HepG2 (cell line): ENCODE results near the gene TMEM236. TPM values are rescaled to one million over a fixed set of nuclear protein-coding genes. Genes with fewer than 3 reads are reported as not detected.

Source experiments
- ATAC-seq: fragments of 200-7000 bp; cut with Tn5 transposase; 3 replicates; pipeline ENCODE4 v1.9.1; 2020; ENCODE audit warnings: mild to moderate bottlenecking, moderate library complexity
- BruUV-seq: library from RNA; stranded (reverse); fragments of 400-500 nt; replicated peaks from 2 replicates; lab custom pipeline; 2021; lab: Mats Ljungman, UMichigan
- CTCF ChIA-PET: fragments of 300-600 bp; formaldehyde crosslinking; extraction: SDS; loops from one replicate; lab custom pipeline; 2021; ENCODE audit warnings: low total read pairs, inconsistent platforms, low intra/inter-chr PET ratio; lab: Yijun Ruan, JAX
- POLR2A ChIA-PET: fragments of 350-600 bp; sonication (Branson Sonifier 250); formaldehyde crosslinking; loops from one replicate; lab custom pipeline; 2020; ENCODE audit warnings: antibody characterized with exemption, inconsistent platforms; lab: Yijun Ruan, JAX
- DNase-seq: peaks from one replicate; pipeline ENCODE4 v3.0.0-alpha.2; 2015; ENCODE audit warnings: low spot score
- FAIRE-seq: peaks from 3 replicates; lab custom pipeline; 2011; peaks lifted over from hg19 to GRCh38; lab: Jason Lieb, UNC
- H2AFZ ChIP-seq: one replicate; pipeline ENCODE4 v1.6.1; 2011; ENCODE audit warnings: low read length, inconsistent platforms
- H3K27ac ChIP-seq: fragments of 300-600 bp; 3 replicates; pipeline ENCODE4 v1.8.0; 2011; ENCODE audit warnings: mixed run types, mild to moderate bottlenecking, mixed read lengths, low read length, inconsistent platforms; ENCODE audit not compliant: insufficient read depth; ENCODE audit errors: extremely low read length
- H3K27me3 ChIP-seq, 2 experiments: fragments of 200-600 bp in 1 of 2; 2 replicates in 1 of 2; 3 replicates in 1 of 2; pipeline versions ENCODE4 v1.6.0 to v1.8.0; 2011; ENCODE audit warnings: low read length in 2 of 2, mild to moderate bottlenecking in 2 of 2, moderate library complexity in 2 of 2, inconsistent platforms in 1 of 2; ENCODE audit not compliant: insufficient read depth in 2 of 2, control insufficient read depth in 1 of 2
- H3K36me3 ChIP-seq, 2 experiments: fragments of 200-600 bp in 1 of 2; replicated peaks in 1 of 2; 2 replicates in 1 of 2; 3 replicates in 1 of 2; pipeline versions ENCODE4 v1.5.1 to v1.8.0; 2011; ENCODE audit warnings: low read length in 2 of 2, inconsistent platforms in 1 of 2; ENCODE audit not compliant: insufficient read depth in 2 of 2, control insufficient read depth in 1 of 2
- H3K4me1 ChIP-seq: 2 replicates; pipeline ENCODE4 v1.5.1; 2012; ENCODE audit warnings: low read length, inconsistent platforms; ENCODE audit not compliant: insufficient read depth
- H3K4me2 ChIP-seq: 2 replicates; pipeline ENCODE4 v1.6.0; 2011; ENCODE audit warnings: low read depth, low read length, inconsistent platforms
- H3K4me3 ChIP-seq, 3 experiments: fragments of 200-600 bp in 1 of 3; sonication (generic), shearing (Covaris generic) in 1 of 3; replicated peaks in 1 of 3; 2 replicates each; pipeline ENCODE4 v1.5.1; 2011 to 2016; ENCODE audit warnings: low read length in 3 of 3, inconsistent platforms in 2 of 3, low read depth in 2 of 3, mild to moderate bottlenecking in 2 of 3, control low read depth in 1 of 3, mixed read lengths in 1 of 3; ENCODE audit not compliant: insufficient read depth in 1 of 3
- H3K79me2 ChIP-seq: one replicate; pipeline ENCODE4 v1.6.1; 2011; ENCODE audit warnings: low read length, inconsistent platforms; ENCODE audit not compliant: insufficient read depth
- H3K9ac ChIP-seq: 2 replicates; pipeline ENCODE4 v1.6.0; 2011; ENCODE audit warnings: mild to moderate bottlenecking, low read depth, low read length, inconsistent platforms; ENCODE audit not compliant: insufficient read depth
- H3K9me3 ChIP-seq: 2 replicates; pipeline ENCODE4 v1.5.1; 2012; ENCODE audit warnings: mild to moderate bottlenecking, low read length
- H4K20me1 ChIP-seq: 2 replicates; pipeline ENCODE4 v1.6.0; 2011; ENCODE audit warnings: inconsistent platforms, mild to moderate bottlenecking, low read length, moderate library complexity; ENCODE audit not compliant: insufficient read depth
- SIN3B ChIP-seq: fragments of 150-350 bp; IDR thresholded peaks from 2 replicates; pipeline ENCODE4 v1.6.1; 2014; ENCODE audit warnings: low read length
- ZNF136 ChIP-seq: sonication (generic); formaldehyde crosslinking; IDR thresholded peaks from 2 replicates; pipeline ENCODE4 v1.8.1; 2022; ENCODE audit warnings: low read depth, mild to moderate bottlenecking, moderate library complexity, missing genetic modification reagents
- ZNF230 ChIP-seq: sonication (generic); formaldehyde crosslinking; IDR thresholded peaks from 2 replicates; pipeline ENCODE4 v1.4.0; 2020; ENCODE audit warnings: mild to moderate bottlenecking, missing genetic modification reagents
- ZNF543 ChIP-seq: sonication (generic); formaldehyde crosslinking; IDR thresholded peaks from 2 replicates; pipeline ENCODE4 v1.4.0; 2020; ENCODE audit warnings: mild to moderate bottlenecking, missing genetic modification reagents
- ZNF547 ChIP-seq: sonication (generic); formaldehyde crosslinking; IDR thresholded peaks from 2 replicates; pipeline ENCODE4 v1.5.1; 2020; ENCODE audit warnings: mild to moderate bottlenecking, missing genetic modification reagents
- WGBS: methylation state at CpG from one replicate; pipeline ENCODE4 v1.1.6; 2017; ENCODE audit warnings: low lambda C conversion rate; 5-methylcytosine and 5-hydroxymethylcytosine counted together
- in situ Hi-C: cut with HindIII; loops from 2 replicates; pipeline ENCODE4 v1.10.0; 2017; ENCODE audit warnings: low pct_unique_long_range_greater_than_20kb; ENCODE audit not compliant: extremely low pct_ligation_motif_present
- intact Hi-C: fragments of 100-400 bp; cut with micrococcal nuclease; formaldehyde crosslinking; loops from one replicate; pipeline ENCODE4 v1.10.0; 2022; ENCODE audit not compliant: unreplicated experiment
- polyA plus RNA-seq, 8 experiments: library from polyadenylated mRNA; depleted of rRNA in 3 of 8; stranded (reverse) in 7 of 8; unstranded in 1 of 8; fragments of >200 nt; fragmentation: Illumina TruSeq in 4 of 8; extraction: Trizol in 4 of 8; gene quantifications; 2 replicates each; pipeline versions ENCODE4 v1.2.1 to v1.2.3, GENCODE V29; 2011 to 2016; ENCODE audit warnings: low read depth in 4 of 8, missing spikeins in 1 of 8, mixed read lengths in 1 of 8; ENCODE audit not compliant: insufficient read depth in 1 of 8
- total RNA-seq, 5 experiments: library from RNA; depleted of rRNA; stranded (reverse); fragments of >200 nt; fragmentation: Illumina TruSeq; extraction: Trizol; gene quantifications; 2 replicates each; pipeline ENCODE4 v1.2.3, GENCODE V29; 2016; ENCODE audit warnings: low read depth in 1 of 5
- TF ChIP-seq, protein P1 (sequence below): sonication (generic); formaldehyde crosslinking; IDR thresholded peaks from 2 replicates; pipeline ENCODE4 v1.4.0; 2020; ENCODE audit warnings: missing genetic modification reagents
- TF ChIP-seq, protein P2 (sequence below): sonication (generic); formaldehyde crosslinking; IDR thresholded peaks from 2 replicates; pipeline ENCODE4 v1.5.1; 2020; ENCODE audit warnings: missing genetic modification reagents, mild to moderate bottlenecking, borderline replicate concordance
- TF ChIP-seq, protein P3 (sequence below): sonication (generic); formaldehyde crosslinking; IDR thresholded peaks from 2 replicates; pipeline ENCODE4 v1.4.0; 2020; ENCODE audit warnings: mild to moderate bottlenecking, missing genetic modification reagents
- TF ChIP-seq, protein P4 (sequence below), 2 experiments: sonication (generic) in 1 of 2; formaldehyde crosslinking in 1 of 2; IDR thresholded peaks; 2 replicates each; pipeline versions ENCODE4 v1.6.1 to v1.9.0; 2014 to 2022; ENCODE audit warnings: antibody characterized with exemption in 1 of 2, borderline replicate concordance in 1 of 2, inconsistent platforms in 1 of 2, low read depth in 1 of 2, missing genetic modification reagents in 1 of 2
- TF ChIP-seq, protein P5 (sequence below), 2 experiments: fragments of 450-650 bp in 1 of 2; sonication (generic) in 1 of 2; formaldehyde crosslinking; IDR thresholded peaks; 2 replicates each; pipeline versions ENCODE4 v1.5.0 to v1.8.0; 2020 to 2022; ENCODE audit warnings: mild to moderate bottlenecking in 1 of 2, missing genetic modification reagents in 1 of 2

The TMEM236 gene
- total and polyA plus RNA-seq, 2 of the 13 experiments (the other 11 are each of a cell fraction or from before 2014, with no cell fraction given): 0.04 to 0.08 TPM

DNA sequence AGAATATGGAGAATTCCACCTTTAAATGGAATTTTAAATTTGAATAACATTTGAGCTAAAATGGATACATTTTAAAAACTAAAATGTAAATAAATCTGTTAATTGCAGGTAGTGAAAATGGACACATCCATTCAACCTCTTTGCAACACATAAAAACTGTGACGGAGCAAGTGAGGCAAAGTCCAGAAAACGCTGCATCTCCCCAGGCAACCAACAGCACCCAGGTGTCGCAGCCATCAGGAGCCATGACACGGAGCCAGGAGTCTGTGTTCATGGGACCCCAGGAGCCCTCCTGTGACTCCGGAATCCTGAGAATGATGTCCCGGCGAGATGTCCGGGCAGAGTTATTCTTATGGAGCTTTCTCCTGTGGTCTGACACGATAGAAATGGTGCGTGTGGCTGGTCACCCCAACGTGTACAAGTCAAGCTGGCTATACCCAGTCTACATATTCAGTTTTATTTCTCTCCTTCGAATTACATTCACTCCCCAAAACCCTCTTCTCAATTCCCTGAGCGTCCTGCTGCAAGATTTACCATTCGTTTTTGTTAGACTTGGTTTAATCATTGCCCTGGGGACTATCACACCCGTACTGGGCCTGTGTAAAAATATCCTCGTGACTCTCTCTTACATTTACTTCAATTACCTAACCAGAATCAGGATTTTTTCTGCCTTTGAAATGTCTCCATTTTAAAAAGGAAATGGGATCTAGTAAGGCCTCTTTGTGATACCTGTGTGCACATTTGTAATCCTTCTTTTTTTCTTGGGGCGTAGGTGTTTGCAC lies 44.0 kb downstream of the TMEM236 start:
- Histone ChIP-seq H3K4me1 (peaks cover 16% of the 10 kb centered on the region), H3K9me3 (no peaks in the 10 kb centered on the region), H3K79me2 (no peaks in the 10 kb centered on the region), H2AFZ (no peak overlapping the region), H3K9ac (no peak overlapping the region), H3K27me3 (peaks cover 0 to 3% of the 10 kb centered on the region in 2 experiments; a peak in 1 of 5 replicates), H3K4me3 (no peak overlapping the region), H4K20me1 (no peaks in the 10 kb centered on the region), H3K4me2 (no peak overlapping the region), H3K36me3 (no peaks in the 10 kb centered on the region), H3K27ac (no peak overlapping the region)
- FAIRE-seq (no peak), ATAC-seq (no peak), DNase-seq (no peak)
- 50% methylated on average over 15 of the region's 17 CpGs for WGBS
- in situ Hi-C loops (no loop called here), intact Hi-C loops (no loop called here)
- ChIA-PET POLR2A (no interaction called here), CTCF (no interaction called here)
- BruUV-seq: no TSS peak
- TF ChIP-seq ZNF547 (no peak), SIN3B (no peak), ZNF136 (no peak), ZNF543 (no peak), ZNF230 (CRISPR knock-in tag) (no peak)
- TF ChIP-seq, protein P1, sequence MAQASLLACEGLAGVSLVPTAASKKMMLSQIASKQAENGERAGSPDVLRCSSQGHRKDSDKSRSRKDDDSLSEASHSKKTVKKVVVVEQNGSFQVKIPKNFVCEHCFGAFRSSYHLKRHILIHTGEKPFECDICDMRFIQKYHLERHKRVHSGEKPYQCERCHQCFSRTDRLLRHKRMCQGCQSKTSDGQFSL (CRISPR knock-in tag): no peak
- TF ChIP-seq, protein P2, sequence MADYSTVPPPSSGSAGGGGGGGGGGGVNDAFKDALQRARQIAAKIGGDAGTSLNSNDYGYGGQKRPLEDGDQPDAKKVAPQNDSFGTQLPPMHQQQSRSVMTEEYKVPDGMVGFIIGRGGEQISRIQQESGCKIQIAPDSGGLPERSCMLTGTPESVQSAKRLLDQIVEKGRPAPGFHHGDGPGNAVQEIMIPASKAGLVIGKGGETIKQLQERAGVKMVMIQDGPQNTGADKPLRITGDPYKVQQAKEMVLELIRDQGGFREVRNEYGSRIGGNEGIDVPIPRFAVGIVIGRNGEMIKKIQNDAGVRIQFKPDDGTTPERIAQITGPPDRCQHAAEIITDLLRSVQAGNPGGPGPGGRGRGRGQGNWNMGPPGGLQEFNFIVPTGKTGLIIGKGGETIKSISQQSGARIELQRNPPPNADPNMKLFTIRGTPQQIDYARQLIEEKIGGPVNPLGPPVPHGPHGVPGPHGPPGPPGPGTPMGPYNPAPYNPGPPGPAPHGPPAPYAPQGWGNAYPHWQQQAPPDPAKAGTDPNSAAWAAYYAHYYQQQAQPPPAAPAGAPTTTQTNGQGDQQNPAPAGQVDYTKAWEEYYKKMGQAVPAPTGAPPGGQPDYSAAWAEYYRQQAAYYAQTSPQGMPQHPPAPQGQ (CRISPR knock-in tag): no peak
- TF ChIP-seq, protein P3, sequence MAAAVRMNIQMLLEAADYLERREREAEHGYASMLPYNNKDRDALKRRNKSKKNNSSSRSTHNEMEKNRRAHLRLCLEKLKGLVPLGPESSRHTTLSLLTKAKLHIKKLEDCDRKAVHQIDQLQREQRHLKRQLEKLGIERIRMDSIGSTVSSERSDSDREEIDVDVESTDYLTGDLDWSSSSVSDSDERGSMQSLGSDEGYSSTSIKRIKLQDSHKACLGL: no peak
- TF ChIP-seq, protein P4, sequence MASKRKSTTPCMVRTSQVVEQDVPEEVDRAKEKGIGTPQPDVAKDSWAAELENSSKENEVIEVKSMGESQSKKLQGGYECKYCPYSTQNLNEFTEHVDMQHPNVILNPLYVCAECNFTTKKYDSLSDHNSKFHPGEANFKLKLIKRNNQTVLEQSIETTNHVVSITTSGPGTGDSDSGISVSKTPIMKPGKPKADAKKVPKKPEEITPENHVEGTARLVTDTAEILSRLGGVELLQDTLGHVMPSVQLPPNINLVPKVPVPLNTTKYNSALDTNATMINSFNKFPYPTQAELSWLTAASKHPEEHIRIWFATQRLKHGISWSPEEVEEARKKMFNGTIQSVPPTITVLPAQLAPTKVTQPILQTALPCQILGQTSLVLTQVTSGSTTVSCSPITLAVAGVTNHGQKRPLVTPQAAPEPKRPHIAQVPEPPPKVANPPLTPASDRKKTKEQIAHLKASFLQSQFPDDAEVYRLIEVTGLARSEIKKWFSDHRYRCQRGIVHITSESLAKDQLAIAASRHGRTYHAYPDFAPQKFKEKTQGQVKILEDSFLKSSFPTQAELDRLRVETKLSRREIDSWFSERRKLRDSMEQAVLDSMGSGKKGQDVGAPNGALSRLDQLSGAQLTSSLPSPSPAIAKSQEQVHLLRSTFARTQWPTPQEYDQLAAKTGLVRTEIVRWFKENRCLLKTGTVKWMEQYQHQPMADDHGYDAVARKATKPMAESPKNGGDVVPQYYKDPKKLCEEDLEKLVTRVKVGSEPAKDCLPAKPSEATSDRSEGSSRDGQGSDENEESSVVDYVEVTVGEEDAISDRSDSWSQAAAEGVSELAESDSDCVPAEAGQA (IDR thresholded peaks at IDR 0.05; ENCODE audit: low read depth): no peak
- TF ChIP-seq, protein P4 (CRISPR knock-in tag; IDR thresholded peaks at IDR 0.05; ENCODE audit: borderline replicate concordance): no peak
- TF ChIP-seq, protein P5, sequence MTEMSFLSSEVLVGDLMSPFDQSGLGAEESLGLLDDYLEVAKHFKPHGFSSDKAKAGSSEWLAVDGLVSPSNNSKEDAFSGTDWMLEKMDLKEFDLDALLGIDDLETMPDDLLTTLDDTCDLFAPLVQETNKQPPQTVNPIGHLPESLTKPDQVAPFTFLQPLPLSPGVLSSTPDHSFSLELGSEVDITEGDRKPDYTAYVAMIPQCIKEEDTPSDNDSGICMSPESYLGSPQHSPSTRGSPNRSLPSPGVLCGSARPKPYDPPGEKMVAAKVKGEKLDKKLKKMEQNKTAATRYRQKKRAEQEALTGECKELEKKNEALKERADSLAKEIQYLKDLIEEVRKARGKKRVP (CRISPR knock-in tag; IDR thresholded peaks at IDR 0.05): no peak
